GM20431 (cell line): ENCODE results near the gene TP73.
"Not testable (repeated sequence)": the region's sequence is repeated elsewhere in the genome, so short reads cannot be mapped to it uniquely, and the experiment has no call there.

Source experiments
- in situ Hi-C: fragments of 300-500 bp; cut with MseI, MboI; formaldehyde crosslinking; loops from one replicate; pipeline ENCODE4 v1.15.0; 2020; ENCODE audit warnings: low sequenced_read_pairs; ENCODE audit not compliant: unreplicated experiment

TP73 gene

DNA sequence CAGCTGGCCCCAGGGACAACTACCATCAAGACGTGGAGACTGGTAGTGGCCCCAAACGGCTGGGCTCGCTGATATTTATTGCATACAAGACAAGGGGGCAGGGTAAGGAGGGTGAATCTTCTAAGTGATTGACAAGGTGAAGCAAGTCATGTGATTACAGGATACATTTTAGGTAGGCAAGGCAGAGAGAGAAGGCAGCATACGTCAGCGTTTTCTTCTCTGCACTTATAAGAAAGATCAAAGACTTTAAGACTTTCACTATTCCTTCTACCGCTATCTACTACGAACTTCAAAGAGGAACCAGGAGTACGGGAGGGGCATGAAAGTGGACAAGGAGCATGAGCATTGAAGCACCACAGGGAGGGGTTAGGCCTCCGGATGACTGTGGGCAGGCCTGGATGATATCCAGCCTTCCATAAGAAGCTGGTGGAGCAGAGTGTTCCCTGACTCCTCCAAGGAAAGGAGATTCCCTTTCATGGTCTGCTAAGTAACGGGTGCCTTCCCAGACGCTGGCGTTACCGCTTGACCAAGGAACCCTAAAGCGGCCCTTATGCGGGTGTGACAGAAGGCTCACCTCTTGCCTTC lies 96.1 kb downstream of the TP73 start:
- in situ Hi-C loops, result not testable (repeated sequence)

DNA sequence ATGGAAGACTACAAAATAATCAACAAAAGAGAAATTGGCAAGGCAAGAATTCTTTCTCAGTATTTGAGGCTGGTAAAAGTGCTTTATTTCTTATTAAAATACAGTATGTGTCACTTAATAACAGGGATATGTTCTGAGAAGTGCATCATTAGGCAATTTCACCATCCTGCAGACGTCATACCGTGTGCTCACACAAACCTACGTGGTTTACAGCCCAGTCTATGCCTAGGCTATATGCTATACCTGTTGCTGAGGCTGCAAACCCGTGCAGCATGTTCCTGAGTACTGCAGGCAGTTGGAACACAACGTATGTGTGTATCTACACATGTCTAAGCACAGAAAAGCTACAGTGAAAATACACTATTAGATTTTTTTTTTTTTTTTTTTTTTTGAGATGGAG lies 97.2 kb downstream of the TP73 start:
- in situ Hi-C loops, result no loop called here

DNA sequence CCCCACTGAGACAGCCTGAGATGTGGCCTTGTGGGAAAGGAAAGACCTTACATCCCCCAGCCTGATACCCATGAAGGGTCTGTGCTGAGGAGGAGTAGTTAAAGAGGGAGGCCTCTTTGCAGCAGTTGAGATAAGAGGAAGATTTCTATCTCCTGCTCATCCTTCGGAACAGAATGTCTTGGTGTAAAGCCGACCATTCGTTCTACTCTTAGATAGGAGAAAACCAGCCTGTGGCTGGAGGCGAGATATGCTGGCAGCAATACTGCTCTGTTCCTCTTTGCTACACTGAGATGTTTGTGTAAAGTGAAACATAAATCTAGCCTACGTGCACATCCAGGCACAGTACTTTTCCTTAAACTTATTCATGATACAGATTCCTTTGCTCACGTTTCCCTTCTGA lies 98.4 kb downstream of the TP73 start:
- in situ Hi-C loops, result no loop called here

DNA sequence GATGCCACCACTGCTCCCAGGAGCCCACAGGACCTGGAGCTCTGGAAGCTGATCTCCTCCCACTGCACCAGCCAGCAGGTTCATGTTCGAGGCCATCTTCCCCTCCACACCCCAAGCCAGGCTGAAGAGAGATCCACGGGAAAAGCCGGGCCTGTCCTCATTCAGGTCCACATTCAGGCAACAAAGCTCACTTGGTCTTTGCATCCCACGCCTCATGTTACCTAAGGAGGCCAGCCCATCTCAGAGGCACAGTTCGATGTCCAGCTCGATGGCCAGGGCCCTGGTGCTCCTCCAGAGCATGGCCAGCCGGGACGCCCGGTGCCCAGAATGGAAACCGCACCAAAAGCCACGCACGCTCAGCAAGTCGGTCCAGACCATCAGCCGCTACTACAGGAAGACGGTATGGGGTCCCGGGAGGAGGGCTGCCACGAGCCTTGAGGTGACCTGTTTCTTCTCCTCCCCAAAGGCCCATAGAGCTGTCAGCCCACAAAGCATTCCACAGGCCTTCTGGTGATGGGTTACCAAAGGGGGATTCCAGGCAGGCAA lies 100.2 kb downstream of the TP73 start, which contains the start of gene CCDC27:
CCDC27 (plus strand) TSS at position 51 of the 546 bp plus-strand sequence; CDS start at position 83, 32 bp downstream.
- in situ Hi-C loops, result no loop called here

- in situ Hi-C loops, result no loop called here
These were observed 101.5 kb downstream of the TP73 start for GRCh38 chr1:3753656-3754454.

DNA sequence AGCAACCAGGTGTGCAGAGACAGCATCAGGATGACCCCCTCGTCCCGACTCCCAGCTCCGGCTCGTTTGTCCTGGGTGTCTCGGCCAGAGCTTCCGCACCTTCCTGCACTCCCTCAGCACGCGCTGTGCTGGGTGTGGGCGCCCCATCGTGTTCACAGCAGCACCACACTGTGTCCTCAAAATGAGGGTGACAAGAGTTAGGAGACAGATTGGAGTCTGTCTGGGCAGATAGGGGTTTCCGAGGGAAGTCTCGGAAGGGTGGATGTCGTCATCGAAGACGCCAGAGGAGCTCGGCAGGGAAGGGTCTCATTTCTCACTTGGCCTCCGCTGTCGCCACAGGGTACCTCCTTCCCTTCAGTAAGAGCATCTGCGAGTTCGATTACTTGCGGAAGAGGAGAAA lies 104.1 kb downstream of the TP73 start:
- in situ Hi-C loops, result no loop called here

DNA sequence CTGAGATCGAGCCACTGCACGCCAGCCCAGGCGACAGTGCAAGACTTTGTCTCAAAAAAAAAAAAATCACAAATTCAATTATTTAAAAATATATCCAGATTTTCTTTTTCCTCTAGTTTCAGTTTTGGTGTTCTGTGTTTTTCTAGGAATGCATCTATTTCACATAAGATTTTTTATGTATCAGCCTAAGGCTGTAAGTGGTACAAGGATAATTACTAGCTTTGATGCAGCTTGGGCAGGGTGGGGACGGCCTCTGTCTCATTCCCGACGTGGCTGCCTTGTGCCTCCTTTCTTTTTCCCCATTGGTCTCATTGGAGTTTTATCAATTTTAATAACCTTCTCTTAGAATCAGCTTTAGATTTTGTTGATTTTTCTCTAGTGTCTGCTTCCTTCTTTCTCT lies 106.8 kb downstream of the TP73 start:
- in situ Hi-C loops, result no loop called here

DNA sequence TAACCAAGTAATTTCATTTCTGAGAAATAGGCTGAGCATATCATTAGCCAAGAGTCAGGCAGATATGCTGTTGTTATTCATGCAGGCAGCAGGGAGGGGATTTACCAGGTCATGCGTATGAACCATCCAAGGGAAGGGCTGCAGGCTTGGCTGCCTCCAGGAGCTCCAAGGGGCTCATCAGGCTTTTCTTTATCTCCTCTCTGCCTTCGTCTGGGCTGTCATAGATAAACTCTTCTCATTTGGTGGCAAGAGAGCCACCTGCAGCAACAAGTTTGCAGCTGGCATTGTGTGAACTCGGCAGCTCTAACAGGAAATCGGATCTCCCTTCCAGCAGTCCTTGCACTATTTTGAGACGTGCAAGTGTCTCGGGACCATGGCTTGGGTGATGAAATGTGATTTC lies 107.5 kb downstream of the TP73 start:
- in situ Hi-C loops, result no loop called here

- in situ Hi-C loops, result no loop called here
These were observed 109.1 kb downstream of the TP73 start for GRCh38 chr1:3761296-3762010.

DNA sequence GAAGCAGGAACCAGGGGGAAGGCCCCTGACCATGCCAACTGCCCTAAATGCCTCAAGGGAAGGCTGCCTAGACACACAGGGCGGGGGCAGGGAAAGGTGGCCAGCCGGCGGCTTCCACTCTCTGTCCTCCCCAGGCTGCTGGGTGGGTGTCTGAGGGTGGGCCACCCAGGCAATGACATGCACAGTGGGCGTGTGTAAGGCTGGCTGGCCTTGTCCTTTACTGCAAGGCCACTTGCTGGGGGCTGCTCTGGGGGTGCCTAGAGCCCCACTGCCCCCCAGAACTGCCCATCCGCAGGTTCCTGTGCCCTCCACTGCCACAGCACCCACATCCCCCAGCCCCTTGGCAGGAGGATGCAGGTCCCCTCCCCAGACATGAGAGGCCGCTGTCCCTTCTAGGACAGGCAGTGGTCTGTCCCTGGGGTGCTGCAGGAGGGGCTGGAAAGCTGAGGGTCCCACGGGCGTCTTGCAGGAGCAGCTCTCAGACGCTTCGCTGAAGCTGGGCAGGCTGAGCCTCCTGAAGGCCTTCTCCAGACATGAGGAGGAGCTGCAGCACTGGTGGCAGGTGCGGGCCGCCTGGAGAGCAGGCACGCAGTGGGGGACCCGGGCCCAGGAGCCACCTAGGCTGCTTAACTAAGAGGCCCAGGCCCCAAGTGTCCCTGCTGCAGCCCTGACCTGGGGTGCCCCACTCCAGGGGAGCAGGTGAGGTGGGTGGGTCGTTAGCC lies 110.0 kb downstream of the TP73 start:
- in situ Hi-C loops, result no loop called here

DNA sequence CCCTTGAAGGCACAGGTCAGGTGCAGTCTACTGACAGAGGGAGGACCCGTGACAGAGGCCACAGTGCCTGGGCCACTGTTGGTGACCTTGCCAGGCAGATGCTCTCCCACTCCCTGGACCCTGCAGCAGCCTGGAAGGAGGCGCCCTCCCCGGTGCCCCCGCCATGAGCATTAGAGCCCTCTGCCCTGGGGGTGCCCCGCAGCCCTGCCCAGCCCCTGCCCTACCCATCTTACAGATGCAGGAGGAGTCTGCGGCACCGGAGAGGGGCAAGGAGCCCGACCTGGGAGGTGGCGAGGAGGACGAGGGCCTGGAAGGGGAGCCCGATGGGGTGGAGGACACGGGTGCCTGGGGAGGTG lies 110.5 kb downstream of the TP73 start:
- in situ Hi-C loops, result no loop called here

GRCh38 chr1:3763351-3764125 lies 111.2 kb downstream of the TP73 start:
- in situ Hi-C loops, result no loop called here

- in situ Hi-C loops, result no loop called here
These were observed 115.1 kb downstream of the TP73 start for GRCh38 chr1:3767328-3767925.

DNA sequence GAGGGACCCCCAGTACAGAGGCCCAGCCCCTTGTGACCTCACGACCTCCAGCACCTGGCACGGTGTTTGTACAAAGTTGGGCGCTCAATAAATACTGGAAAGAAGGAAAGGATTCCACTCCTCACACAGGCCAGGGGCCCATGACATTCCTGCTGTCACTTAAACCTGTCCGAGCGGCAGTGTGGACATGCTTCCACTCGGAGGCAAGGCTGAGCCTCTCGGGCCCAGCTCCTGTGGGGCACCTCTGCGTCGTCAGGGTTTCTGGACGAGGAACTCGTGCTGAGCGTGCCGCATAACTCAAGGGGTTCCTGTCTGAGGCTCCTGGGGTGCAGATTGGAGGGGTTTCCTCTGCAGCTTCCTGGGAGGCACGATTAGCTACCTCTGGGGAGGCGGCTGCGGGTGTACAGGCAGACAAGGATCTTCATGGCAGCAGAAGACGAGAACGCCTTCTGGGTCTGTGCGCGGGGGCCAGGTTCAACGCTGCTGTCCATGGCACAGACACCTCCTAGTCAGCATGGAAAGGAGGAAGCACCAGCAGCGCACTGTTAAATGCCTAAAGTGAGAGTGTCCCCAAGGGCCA lies 116.6 kb downstream of the TP73 start:
- in situ Hi-C loops, result no loop called here

DNA sequence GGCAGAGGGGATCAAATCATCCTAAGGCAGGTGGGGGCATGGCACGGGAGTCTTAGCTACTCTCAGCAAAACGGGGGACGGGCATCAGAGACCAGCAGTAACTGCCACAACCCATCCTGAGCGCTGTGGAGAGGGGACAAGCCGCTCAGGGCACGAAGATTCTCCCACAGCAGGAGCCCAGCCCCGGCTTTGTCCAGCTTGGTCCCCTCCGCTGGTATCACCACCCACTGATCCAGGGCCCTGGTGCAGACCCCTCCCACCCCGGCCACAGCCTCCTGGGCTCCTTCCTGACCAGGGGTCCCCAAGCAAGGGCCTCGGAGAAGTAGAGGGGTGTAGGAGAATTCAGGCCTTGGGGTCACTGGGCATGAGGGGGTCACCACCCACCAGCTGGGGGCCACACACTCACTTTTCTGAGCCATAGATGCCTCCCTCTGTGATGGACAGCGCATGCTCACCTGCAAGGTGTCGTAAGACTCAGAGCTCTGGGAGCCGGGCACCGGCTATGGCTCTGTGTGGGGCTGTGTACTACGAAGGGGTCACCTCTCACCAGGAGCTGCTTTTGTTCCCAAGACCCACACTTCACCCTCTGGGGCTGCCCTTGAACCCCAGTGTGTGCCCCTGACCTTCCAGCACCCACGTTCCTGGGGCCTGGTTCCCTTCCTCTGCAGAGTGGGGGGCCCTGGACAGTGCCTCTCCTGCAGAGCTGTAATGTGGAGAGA lies 117.9 kb downstream of the TP73 start:
- in situ Hi-C loops, result no loop called here

DNA sequence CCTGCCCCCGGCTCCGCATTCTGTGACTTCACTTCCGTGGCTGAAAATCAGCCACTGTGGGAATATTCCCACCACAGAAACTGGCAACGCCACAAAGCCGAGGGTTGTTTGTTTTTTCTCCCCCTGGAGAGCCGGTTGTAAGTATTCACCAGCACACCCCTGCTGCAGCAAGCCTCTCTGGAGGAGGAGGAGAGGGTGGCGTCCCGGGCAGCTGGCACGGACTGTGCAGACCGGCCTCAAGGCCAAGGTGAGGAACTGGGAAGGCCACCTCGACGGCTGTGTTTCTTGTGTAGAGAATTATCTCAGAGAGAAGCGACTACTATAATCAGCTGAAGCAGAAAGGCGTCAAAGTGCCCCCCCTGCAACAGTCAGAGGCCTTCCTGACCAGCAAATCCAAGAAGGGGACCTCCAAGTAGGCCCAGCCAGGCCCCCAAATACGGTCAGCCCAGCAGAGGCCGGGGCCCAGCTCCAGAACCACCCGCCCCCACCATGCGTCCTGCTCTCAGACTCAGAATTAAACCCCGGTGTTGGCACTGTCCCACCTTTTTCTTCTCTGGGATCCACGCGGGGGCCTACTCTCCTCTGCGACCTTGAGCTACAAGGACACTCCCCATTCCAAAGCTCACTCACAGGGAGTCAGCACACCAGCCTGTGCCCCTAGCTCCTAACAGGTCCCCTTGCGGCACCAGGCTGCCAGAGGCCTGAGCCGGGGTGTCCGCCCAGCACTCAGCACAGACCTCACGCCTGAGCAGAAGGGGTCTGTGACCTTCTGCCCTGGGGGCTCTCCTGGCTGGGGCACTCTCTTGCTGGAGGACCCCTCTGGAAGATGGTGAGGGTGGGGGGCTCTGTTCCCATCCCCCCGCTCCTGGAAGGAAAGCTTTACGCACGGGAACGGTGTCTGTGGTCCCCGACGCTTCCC lies 119.1 kb downstream of the TP73 start:
- in situ Hi-C loops, result no loop called here

GRCh38 chr1:3772027-3772714 lies 119.9 kb downstream of the TP73 start:
- in situ Hi-C loops, result no loop called here
